Epithelial cell of esophagus (primary cell): ENCODE results near the gene PNMA8B.
"Not testable (repeated sequence)": the region's sequence is repeated elsewhere in the genome, so short reads cannot be mapped to it uniquely, and the experiment has no call there.

Source experiments
- DNase-seq: peaks from one replicate; pipeline ENCODE4 v3.0.0; 2010; ENCODE audit warnings: low read depth
- H3K4me3 ChIP-seq: 2 replicates; pipeline ENCODE4 v1.5.1; 2011; ENCODE audit warnings: mild to moderate bottlenecking, low read length, control low read depth
- TF ChIP-seq, protein P1 (sequence below): IDR thresholded peaks from 2 replicates; pipeline ENCODE4 v1.5.1; 2011; ENCODE audit warnings: low read depth, mild to moderate bottlenecking, low read length, control low read depth, inconsistent platforms; ENCODE audit not compliant: insufficient read depth; ENCODE audit errors: missing control alignments

PNMA8B gene

DNA sequence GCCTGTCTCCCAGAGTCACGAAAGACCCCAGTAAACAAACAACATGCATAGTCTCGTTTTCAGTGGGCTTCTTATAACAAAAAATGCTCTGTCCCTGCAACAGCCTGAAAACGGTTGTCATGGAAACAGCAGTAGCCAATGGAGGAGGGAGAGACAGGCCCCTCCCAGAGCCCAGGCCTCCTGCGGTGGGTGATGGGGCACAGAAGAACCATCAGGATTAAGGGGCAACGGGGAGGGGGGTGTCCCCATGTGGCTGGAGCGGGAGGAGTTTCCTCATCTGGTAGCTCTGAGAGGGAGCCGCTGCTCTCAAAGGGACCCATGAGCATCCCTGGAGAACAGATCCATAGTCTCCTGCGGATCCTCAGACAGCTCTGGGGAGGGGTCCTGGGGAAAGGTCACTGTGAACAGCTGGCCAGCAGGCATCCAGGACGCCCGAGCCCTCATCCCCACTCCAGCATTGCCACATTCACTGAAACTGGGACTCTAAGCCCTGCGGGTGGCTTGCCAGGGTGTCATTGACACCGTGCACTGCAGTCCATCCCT is 37.5 kb upstream of the PNMA8B start:
- no peak overlapping the region for H3K4me3 ChIP-seq
- TF ChIP-seq, protein P1, sequence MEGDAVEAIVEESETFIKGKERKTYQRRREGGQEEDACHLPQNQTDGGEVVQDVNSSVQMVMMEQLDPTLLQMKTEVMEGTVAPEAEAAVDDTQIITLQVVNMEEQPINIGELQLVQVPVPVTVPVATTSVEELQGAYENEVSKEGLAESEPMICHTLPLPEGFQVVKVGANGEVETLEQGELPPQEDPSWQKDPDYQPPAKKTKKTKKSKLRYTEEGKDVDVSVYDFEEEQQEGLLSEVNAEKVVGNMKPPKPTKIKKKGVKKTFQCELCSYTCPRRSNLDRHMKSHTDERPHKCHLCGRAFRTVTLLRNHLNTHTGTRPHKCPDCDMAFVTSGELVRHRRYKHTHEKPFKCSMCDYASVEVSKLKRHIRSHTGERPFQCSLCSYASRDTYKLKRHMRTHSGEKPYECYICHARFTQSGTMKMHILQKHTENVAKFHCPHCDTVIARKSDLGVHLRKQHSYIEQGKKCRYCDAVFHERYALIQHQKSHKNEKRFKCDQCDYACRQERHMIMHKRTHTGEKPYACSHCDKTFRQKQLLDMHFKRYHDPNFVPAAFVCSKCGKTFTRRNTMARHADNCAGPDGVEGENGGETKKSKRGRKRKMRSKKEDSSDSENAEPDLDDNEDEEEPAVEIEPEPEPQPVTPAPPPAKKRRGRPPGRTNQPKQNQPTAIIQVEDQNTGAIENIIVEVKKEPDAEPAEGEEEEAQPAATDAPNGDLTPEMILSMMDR, result no peak
- no peak for DNase-seq

DNA sequence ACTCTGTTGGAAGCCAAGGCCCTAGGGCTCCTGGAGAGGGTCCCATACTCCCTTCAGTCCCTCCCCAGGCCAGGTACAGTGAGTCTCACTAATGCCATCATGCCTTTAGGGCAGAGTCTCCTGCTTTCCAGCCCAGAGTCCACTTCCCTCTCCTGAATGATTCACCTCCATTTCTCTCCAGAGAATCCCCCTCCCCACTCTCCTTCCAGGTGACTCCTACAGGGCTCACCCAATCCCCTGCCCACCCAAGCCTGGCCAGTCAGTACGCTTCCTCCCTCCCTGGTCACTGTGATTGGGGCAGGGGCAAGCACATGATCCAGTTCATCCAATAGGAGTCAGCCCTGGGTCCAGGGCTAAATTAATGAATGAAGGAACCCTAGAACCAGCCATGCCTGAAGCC is 35.0 kb upstream of the PNMA8B start:
- TF ChIP-seq, protein P1, result no peak
- peak; percentile 50 for DNase-seq
- no peak overlapping the region for H3K4me3 ChIP-seq

DNA sequence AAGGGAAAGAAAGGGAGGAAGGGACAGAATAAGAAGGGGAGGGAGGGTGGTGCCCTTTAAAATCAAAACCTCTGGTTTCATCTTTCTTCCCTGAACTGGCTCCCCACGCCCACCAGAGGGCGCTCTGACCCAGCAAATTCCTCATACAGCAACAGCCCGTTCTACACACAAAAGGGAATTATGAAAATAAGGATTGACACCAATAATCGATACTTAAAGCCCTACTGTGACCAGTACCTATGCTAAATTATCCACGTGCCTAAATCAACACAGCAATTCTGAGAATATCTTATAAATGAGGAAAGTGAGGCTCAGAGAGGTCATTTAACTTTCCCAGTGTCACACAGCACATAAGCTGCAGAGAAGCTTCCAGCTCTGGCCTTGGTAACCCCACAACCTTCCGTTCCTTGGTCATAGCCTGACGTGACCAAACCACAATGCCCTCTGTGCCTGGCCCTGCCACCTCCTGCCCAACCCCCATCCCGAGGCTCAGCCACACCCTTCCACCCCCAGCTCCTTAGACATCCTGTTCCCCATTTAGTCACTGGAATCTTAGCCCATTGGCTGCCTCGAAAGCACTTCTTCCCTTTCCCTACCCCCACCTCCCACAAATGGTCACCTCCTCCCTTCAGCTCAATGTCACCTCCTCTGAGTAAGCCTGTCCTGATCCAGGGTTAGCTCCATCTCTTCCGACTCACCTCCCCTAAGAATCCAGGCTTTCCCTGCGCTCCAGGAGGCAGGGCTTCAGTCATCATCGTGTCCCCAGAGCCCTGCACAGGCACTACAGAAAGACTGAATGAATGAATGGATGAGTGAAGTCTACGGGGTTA is 34.2 kb upstream of the PNMA8B start:
- DNase-seq, result peak; percentile 70
- no peak overlapping the region for H3K4me3 ChIP-seq
- TF ChIP-seq, protein P1, result peak; percentile 95

DNA sequence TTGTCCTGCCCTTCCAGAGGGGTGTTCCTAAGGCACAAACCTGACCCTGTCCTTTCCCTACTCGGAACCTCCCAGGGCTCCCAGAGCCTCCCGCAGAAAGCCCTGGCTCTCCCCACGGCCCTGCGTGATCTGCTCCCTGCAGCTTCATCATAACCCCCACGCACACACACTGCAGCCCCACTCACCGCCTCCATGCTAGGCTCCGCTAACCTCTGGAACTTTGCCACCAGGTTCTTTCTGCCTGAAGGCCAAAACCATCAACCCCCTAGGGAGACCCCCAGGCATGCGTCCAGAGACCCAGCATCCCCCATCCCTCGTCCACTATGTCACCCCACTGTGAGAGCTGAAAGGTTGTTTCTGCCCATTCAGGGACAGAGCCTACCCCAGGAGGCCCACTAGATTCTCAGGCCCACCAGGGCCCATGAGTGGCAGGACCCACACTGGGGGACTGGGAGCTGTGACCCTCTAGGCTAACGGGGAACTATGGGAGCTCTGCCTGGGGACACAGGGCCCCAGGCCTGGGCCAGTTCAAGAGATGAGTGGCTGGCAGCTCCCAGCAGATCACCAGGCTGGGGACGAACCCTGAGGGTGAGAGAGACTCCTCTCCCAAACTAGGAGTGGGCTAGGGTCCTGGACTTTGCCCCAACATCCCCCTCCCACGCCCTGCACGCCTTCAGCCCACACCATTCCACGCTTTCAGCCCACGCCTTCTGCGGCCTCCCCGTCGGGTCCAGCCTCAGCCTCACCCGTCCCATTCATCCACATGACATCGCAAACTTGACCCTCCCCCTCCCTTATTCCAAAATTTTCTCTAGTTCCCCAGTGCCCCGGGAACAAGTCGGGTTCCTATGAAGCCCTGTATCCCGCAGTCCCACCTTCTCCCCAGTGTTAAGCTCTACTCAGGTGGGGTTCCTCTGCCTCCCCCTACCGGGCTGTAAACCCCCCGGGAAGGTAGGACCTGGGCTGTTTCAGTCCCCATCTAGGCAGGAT is 33.2 kb upstream of the PNMA8B start:
- TF ChIP-seq, protein P1, result no peak
- no peak for DNase-seq
- H3K4me3 ChIP-seq, result no peak overlapping the region

DNA sequence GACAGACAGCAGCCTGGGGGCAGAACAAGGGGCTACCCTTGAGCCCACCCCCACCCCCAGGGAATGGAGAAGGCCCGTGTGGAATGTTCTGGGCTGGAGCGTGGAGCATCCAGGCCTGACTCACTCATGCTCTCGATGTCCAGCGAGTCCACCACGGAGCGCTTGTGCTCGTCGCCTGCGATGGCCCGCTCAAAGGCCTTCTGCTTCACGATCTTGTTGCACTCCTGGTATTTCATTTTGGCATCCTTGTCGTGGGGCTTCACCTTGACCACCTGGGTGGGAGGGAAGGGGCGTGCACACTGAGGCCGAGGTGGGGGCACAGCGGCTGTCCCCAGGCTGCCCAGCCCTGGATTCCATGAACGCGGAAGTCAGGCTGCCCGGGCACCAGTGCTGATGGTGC is 31.1 kb upstream of the PNMA8B start:
- not testable (repeated sequence) for H3K4me3 ChIP-seq, DNase-seq

DNA sequence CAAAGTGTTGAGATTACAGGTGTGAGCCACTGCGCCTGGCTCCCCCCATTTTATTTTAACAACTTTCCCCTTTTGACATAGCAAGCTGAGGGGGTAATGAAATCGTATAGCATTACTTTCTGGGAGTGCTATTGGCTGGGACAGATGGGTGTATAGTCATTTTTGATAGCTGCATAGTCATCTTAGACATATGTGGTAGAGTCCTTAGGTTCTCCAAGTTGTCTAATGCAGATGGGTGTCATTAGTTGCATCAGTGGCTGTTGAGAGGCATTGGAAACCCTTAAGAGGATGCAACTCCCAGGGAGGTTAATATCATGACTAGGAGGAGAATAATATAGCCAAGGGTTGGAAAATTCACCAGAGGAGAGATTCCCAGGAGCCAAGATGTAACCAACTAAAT is 28.6 kb upstream of the PNMA8B start:
- TF ChIP-seq, protein P1, result no peak
- DNase-seq, result no peak
- H3K4me3 ChIP-seq, result no peak overlapping the region

DNA sequence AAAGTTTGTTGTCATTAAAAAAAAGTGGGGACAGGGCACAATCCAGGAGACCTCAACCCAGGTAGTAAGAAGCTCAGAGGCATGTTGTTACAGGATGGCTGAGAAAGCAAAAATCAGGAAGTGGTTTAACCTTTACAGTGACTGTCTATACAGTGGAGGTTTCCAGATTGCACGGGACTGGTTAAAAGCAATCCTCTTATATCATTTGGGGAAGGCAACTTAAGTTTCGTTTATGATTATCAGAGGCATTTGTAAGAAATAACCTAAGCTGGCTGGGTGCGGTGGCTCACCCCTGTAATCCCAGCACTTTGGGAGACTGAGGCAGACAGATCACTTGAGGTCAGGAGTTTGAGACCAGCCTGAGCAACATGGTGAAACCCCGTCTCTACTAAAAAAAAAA is 27.3 kb upstream of the PNMA8B start:
- peak; percentile 46 for DNase-seq
- not testable (repeated sequence) for H3K4me3 ChIP-seq
